ENCODE results near the gene EPO.
A peak's percentile ranks its signal among the peaks of the same experiment; 100 is the strongest.

Gene EPO

DNA sequence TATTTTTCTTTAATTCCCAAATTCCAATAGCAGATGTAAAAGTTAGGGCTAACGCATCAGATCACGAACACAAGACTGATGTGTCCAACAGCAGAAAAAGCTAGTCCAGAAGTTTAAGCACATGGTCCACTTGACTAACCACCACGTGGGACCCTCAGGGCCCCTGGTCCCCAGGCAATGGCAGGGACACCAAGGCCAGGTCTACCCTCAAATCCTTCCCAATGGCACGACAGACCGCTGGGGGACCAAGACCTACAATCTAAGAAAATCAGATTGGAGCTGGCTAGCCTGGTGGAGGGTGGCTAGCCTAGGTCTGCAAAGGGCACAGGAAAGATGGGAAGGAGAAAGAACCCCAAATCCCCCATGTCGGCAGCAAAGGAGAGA lies 27.7 kb upstream of the EPO start:
- TF ChIP-seq TEAD4 (IDR thresholded peaks at IDR 0.05) (no peak), FOXM1 (IDR thresholded peaks at IDR 0.05; ENCODE audit: borderline replicate concordance, low read depth) (no peak), TAF1 (IDR thresholded peaks at IDR 0.05; ENCODE audit: low read depth) (no peak), TCF12 (IDR thresholded peaks at IDR 0.05; ENCODE audit: low read depth) (no peak), REST (IDR thresholded peaks at IDR 0.05; ENCODE audit: low read depth) (no peak)

GRCh38 chr7:100693312-100694097 lies 26.8 kb upstream of the EPO start:
- TF ChIP-seq CEBPB (IDR thresholded peaks at IDR 0.05) = no peak
- TF ChIP-seq ZBTB7A (IDR thresholded peaks at IDR 0.05; ENCODE audit: low read depth) = peak; percentile 79

GRCh38 chr7:100694098-100694745 lies 26.0 kb upstream of the EPO start, which contains the start of gene GIGYF1:
Gene GIGYF1, minus strand, starts transcription at chr7:100694250. Its CDS starts 6,012 bp downstream, at chr7:100688238.
- no peak for TF ChIP-seq TEAD4 (IDR thresholded peaks at IDR 0.05)
- no peak for TF ChIP-seq FOXM1 (IDR thresholded peaks at IDR 0.05; ENCODE audit: borderline replicate concordance, low read depth)
- TF ChIP-seq, protein P1, sequence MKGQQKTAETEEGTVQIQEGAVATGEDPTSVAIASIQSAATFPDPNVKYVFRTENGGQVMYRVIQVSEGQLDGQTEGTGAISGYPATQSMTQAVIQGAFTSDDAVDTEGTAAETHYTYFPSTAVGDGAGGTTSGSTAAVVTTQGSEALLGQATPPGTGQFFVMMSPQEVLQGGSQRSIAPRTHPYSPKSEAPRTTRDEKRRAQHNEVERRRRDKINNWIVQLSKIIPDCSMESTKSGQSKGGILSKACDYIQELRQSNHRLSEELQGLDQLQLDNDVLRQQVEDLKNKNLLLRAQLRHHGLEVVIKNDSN (IDR thresholded peaks at IDR 0.05) = peak; percentile 89
- TF ChIP-seq RAD21 (IDR thresholded peaks at IDR 0.05; ENCODE audit: low read depth) = no peak
- TF ChIP-seq REST (IDR thresholded peaks at IDR 0.05; ENCODE audit: low read depth) = no peak
- TF ChIP-seq YY1 (IDR thresholded peaks at IDR 0.05; ENCODE audit: low read depth) = peak; percentile 89
- TF ChIP-seq ZBTB7A (IDR thresholded peaks at IDR 0.05; ENCODE audit: low read depth) = no peak
- TF ChIP-seq NFIC (IDR thresholded peaks at IDR 0.05) = no peak
- TF ChIP-seq TCF12 (IDR thresholded peaks at IDR 0.05; ENCODE audit: low read depth) = no peak
- TF ChIP-seq, protein P2, sequence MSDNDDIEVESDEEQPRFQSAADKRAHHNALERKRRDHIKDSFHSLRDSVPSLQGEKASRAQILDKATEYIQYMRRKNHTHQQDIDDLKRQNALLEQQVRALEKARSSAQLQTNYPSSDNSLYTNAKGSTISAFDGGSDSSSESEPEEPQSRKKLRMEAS (IDR thresholded peaks at IDR 0.05) = peak; percentile 80
- no peak for TF ChIP-seq CEBPB (IDR thresholded peaks at IDR 0.05)
- TF ChIP-seq TAF1 (IDR thresholded peaks at IDR 0.05; ENCODE audit: low read depth) = no peak; the same call in 1 of the 2 replicates
- no peak for TF ChIP-seq CREB1 (IDR thresholded peaks at IDR 0.05; ENCODE audit: low read depth)
- no peak for TF ChIP-seq EGR1 (IDR thresholded peaks at IDR 0.05)
- TF ChIP-seq EP300 (IDR thresholded peaks at IDR 0.05; ENCODE audit: borderline replicate concordance) = no peak

GRCh38 chr7:100696123-100696521 lies 24.1 kb upstream of the EPO start:
- TF ChIP-seq TAF1 (IDR thresholded peaks at IDR 0.05; ENCODE audit: low read depth) (no peak), CREB1 (IDR thresholded peaks at IDR 0.05; ENCODE audit: low read depth) (no peak), ZBTB7A (IDR thresholded peaks at IDR 0.05; ENCODE audit: low read depth) (no peak), NFIC (IDR thresholded peaks at IDR 0.05) (no peak), EGR1 (IDR thresholded peaks at IDR 0.05) (no peak), FOXM1 (IDR thresholded peaks at IDR 0.05; ENCODE audit: borderline replicate concordance, low read depth) (no peak), TCF12 (IDR thresholded peaks at IDR 0.05; ENCODE audit: low read depth) (no peak)
- TF ChIP-seq, protein P1 (IDR thresholded peaks at IDR 0.05) = no peak
- TF ChIP-seq, protein P2 (IDR thresholded peaks at IDR 0.05) = no peak

DNA sequence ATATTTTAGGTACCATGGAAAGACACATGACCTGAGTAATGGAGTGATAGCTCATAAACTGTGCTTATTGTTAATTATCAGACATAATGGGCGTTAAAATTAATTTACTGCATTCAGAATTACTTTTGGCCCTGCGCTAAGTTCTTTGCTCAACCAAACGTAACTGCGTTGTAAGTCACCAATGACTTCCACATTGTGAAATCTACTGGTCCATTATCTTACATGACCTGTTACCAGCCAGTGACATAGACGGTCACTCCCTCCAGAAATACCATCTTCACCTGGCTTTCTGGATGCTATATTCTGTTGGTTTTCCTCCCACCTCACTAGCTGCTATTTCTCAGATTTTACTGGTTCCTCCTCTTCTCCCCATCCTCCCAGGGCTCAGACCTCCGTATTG lies 21.2 kb upstream of the EPO start:
- TF ChIP-seq, protein P1 (IDR thresholded peaks at IDR 0.05) = no peak
- TF ChIP-seq FOXM1 (IDR thresholded peaks at IDR 0.05; ENCODE audit: borderline replicate concordance, low read depth) (no peak), EP300 (IDR thresholded peaks at IDR 0.05; ENCODE audit: borderline replicate concordance) (no peak), YY1 (IDR thresholded peaks at IDR 0.05; ENCODE audit: low read depth) (no peak), TEAD4 (IDR thresholded peaks at IDR 0.05) (no peak), TAF1 (IDR thresholded peaks at IDR 0.05; ENCODE audit: low read depth) (no peak), CEBPB (IDR thresholded peaks at IDR 0.05) (no peak), CREB1 (IDR thresholded peaks at IDR 0.05; ENCODE audit: low read depth) (no peak), NFIC (IDR thresholded peaks at IDR 0.05) (no peak), EGR1 (IDR thresholded peaks at IDR 0.05) (no peak), RAD21 (IDR thresholded peaks at IDR 0.05; ENCODE audit: low read depth) (no peak)
